OCI-LY1 (cell line): ENCODE data around the gene SLC39A9.

Experiments used
- EZH2 ChIP-seq: fragments of 200-600 bp; sonication (generic), shearing (Covaris generic); IDR thresholded peaks from 2 replicates; pipeline ENCODE4 v1.8.0; 2017; ENCODE audit warnings: borderline replicate concordance, mixed run types, mild to moderate bottlenecking, antibody characterized with exemption, low read length, moderate library complexity, mixed read lengths
- TF ChIP-seq, protein P1 (sequence below): fragments of 200-600 bp; sonication (generic), shearing (Covaris generic); IDR thresholded peaks from 2 replicates; pipeline ENCODE4 v1.5.1; 2017; ENCODE audit warnings: mild to moderate bottlenecking, antibody characterized with exemption, low read length, moderate library complexity, mixed read lengths

DNA sequence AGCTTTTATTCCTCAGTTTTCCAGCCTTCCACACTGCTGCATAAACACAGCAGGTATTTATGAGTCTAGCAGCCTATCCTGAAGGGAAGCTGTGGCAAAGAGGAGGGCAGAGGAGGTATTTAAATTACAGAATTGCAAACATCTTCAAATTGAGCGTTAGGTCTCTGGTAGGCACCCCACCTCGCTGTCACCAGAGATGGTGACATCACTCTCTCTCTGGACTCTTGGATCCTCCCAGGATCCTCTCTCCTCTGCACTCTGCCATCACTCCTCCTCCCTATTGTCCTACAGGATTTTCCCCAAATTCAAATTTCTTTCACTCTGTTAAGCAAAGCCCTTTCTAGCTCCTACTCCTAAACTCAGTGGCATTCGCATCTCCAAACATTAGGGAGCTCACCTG lies 92.7 kb downstream of the SLC39A9 start:
- TF ChIP-seq, protein P1, sequence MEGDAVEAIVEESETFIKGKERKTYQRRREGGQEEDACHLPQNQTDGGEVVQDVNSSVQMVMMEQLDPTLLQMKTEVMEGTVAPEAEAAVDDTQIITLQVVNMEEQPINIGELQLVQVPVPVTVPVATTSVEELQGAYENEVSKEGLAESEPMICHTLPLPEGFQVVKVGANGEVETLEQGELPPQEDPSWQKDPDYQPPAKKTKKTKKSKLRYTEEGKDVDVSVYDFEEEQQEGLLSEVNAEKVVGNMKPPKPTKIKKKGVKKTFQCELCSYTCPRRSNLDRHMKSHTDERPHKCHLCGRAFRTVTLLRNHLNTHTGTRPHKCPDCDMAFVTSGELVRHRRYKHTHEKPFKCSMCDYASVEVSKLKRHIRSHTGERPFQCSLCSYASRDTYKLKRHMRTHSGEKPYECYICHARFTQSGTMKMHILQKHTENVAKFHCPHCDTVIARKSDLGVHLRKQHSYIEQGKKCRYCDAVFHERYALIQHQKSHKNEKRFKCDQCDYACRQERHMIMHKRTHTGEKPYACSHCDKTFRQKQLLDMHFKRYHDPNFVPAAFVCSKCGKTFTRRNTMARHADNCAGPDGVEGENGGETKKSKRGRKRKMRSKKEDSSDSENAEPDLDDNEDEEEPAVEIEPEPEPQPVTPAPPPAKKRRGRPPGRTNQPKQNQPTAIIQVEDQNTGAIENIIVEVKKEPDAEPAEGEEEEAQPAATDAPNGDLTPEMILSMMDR, result no peak
- no peak for TF ChIP-seq EZH2
